GM19463 (cell line): ENCODE data around the gene PTBP1.
"Not testable (repeated sequence)": the region's sequence is repeated elsewhere in the genome, so short reads cannot be mapped to it uniquely, and the experiment has no call there.

Source experiments
- ATAC-seq: cut with Tn5 transposase; IDR thresholded peaks from one replicate; pipeline ENCODE4 v1.9.1; 2021; ENCODE audit warnings: mild to moderate bottlenecking, moderate library complexity; ENCODE audit not compliant: unreplicated experiment

The PTBP1 gene

GRCh38 chr19:807627-808422 is 10.6 kb downstream of the PTBP1 start:
- ATAC-seq = no peak

GRCh38 chr19:808423-808775 is 11.1 kb downstream of the PTBP1 start:
- ATAC-seq = no peak

- no peak for ATAC-seq
Observed at GRCh38 chr19:810077-810855, 13.0 kb downstream of the PTBP1 start.

- no peak for ATAC-seq
Observed at GRCh38 chr19:810883-811489, 13.7 kb downstream of the PTBP1 start.

GRCh38 chr19:811506-812048 is 14.3 kb downstream of the PTBP1 start:
- no peak for ATAC-seq

- ATAC-seq = no peak
Observed at GRCh38 chr19:812049-812746, 14.9 kb downstream of the PTBP1 start.

- ATAC-seq = no peak
Observed at GRCh38 chr19:812747-813218, 15.5 kb downstream of the PTBP1 start.

- no peak for ATAC-seq
Observed at GRCh38 chr19:813219-814151, 16.2 kb downstream of the PTBP1 start.

GRCh38 chr19:814152-815078 is 17.2 kb downstream of the PTBP1 start:
- no peak for ATAC-seq

GRCh38 chr19:815079-815774 is 18.0 kb downstream of the PTBP1 start:
- ATAC-seq = no peak

- no peak for ATAC-seq
Observed at GRCh38 chr19:815775-816499, 18.7 kb downstream of the PTBP1 start.

GRCh38 chr19:816500-816857 is 19.2 kb downstream of the PTBP1 start:
- ATAC-seq = no peak

- ATAC-seq = not testable (repeated sequence)
Observed at GRCh38 chr19:820212-820611, 23.0 kb downstream of the PTBP1 start.

- no peak for ATAC-seq
Observed at GRCh38 chr19:821231-821824, 24.1 kb downstream of the PTBP1 start.

- ATAC-seq = no peak
Observed at GRCh38 chr19:821825-822503, 24.7 kb downstream of the PTBP1 start, which contains the start of gene PLPPR3. TSS of gene PLPPR3 (minus strand) at chr19:821955. CDS start at chr19:821559, 396 bp downstream.

GRCh38 chr19:823565-824121 is 26.4 kb downstream of the PTBP1 start:
- no peak for ATAC-seq
